HTERT RPE-1 (cell line): ENCODE measurements around the gene CEACAM8.
"Not testable (repeated sequence)": the region's sequence is repeated elsewhere in the genome, so short reads cannot be mapped to it uniquely, and the experiment has no call there.

Experiments used
- in situ Hi-C: fragments of 300-500 bp; cut with MboI; formaldehyde crosslinking; loops from 4 replicates; pipeline ENCODE4 v1.14.3; 2020; ENCODE audit warnings: low sequenced_read_pairs

The CEACAM8 gene

GRCh38 chr19:42546831-42547500, 47.8 kb downstream of the CEACAM8 start:
- in situ Hi-C loops = no loop called here

GRCh38 chr19:42544146-42544545, 50.6 kb downstream of the CEACAM8 start:
- in situ Hi-C loops = no loop called here

- in situ Hi-C loops = no loop called here
These were observed 51.9 kb downstream of the CEACAM8 start for GRCh38 chr19:42542791-42543190.

- in situ Hi-C loops = no loop called here
These were observed 54.6 kb downstream of the CEACAM8 start for GRCh38 chr19:42540071-42540553.

GRCh38 chr19:42538841-42539709, 55.6 kb downstream of the CEACAM8 start:
- in situ Hi-C loops = no loop called here

GRCh38 chr19:42535276-42535675, 59.4 kb downstream of the CEACAM8 start:
- in situ Hi-C loops = not testable (repeated sequence)

- in situ Hi-C loops = no loop called here
These were observed 60.3 kb downstream of the CEACAM8 start for GRCh38 chr19:42534391-42534790.

GRCh38 chr19:42532891-42533290, 61.8 kb downstream of the CEACAM8 start:
- in situ Hi-C loops = no loop called here

GRCh38 chr19:42531313-42531712, 63.4 kb downstream of the CEACAM8 start:
- in situ Hi-C loops = no loop called here
